HG03342 (cell line): ENCODE data around the gene SPPL3.

Source experiments
- ATAC-seq: cut with Tn5 transposase; IDR thresholded peaks from one replicate; pipeline ENCODE4 v1.9.1; 2021; ENCODE audit warnings: mild to moderate bottlenecking, moderate library complexity; ENCODE audit not compliant: unreplicated experiment

SPPL3 gene

DNA sequence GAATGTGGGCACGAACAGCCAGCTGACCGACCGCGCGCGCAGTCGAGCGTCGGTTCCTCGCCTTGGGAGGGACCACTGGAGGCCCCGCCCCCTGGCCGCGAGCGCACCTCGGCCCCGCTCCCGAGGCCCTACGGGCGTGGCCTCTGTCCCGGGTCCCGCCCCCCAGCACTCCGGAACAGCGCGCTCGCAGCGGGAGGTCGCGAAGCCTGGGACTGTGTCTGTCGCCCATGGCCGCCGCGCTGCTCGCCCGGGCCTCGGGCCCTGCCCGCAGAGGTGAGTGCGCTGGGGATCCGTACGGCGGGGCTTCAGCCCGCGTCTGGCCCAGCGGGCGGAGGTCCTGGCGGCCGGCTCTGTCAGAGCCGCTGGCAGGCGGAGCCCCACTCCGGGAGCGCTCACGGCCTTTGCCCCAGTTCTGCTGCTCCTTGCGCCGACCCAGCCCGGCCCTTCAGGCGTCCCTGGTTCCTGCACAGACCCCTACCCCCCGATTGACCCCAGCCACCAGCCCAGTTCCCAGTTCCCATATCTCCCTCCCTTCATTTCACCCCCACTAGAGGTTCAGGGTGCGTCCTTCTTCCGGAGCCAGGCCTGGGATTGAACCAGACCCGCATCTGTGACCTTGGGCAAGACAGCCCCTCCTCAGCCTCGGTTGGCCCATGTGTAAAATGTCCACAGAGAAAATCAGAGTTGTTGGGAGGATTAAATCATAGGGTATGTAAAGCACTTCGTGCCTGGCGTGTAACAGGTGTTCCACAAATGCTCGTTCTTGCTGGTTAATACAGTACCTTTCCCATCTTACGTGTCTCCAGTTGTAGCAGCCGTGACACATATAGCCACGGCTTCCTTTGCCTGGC lies 178.3 kb downstream of the SPPL3 start, which contains the start of gene ACADS:
TSS of gene ACADS (plus strand) at position 168 of the 851 bp plus-strand sequence. CDS start at position 228, 60 bp downstream.
- ATAC-seq: peak; percentile 94

- no peak for ATAC-seq
These were observed 179.0 kb downstream of the SPPL3 start for GRCh38 chr12:120725151-120725658.

DNA sequence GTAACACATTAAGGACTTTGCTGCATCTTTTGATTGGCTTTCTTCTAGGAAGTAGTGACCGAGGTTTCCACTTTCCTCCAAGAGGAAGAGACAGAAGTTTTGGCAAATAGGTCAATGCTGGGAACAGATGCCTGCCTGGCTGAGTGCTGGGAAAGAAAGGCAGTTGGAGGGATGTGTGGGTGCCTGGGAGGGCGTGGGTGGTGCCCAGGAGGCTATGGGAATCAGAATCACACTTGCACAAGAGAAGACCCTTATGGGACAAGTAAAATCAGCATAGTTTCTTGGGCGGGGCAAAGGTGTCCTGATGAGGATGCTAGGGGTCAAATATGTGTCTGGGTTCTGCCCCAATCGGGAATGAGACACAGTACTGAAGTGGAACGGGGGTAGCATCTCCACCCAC lies 179.4 kb downstream of the SPPL3 start:
- no peak for ATAC-seq

DNA sequence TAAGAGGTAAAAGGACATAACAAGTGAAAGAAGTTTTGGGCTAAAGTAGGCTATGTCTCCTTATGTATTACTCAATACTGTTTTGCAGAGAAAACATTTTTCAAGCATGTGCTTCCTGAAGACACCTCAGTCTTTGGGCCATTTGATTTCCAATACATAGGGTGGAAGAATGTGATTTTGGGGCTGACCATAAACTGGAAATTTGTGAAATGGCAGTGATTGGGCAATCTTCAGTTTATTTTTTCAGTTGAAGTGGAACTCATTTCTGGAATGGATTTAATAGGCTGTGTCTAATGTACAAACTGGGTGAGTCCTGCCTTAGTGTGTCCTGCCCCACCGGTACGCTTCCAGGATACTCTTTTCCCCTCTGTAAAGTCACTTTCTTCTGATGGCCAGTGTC lies 181.4 kb downstream of the SPPL3 start:
- no peak for ATAC-seq

DNA sequence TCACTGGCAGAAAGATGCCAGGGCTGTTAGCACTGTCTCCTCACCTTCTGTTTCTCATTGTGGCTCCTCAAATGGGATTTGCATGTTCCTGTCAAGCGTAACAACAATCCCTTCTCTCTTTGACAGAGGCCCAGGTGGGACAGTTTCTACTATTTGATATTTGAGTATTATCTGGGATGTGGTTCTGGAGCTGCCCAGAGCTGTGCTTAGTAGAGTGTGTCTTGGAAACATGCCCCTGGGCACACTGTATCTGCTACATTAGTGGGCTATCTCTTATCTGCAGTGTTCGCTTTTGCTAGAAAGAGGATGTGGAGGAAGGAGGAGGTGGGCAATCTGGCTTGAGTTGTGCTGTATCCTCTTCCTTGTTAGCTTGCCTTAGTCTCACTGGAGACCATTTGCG lies 182.3 kb downstream of the SPPL3 start:
- no peak for ATAC-seq

- ATAC-seq: no peak
These were observed 183.0 kb downstream of the SPPL3 start for GRCh38 chr12:120720987-120721801.

GRCh38 chr12:120720234-120720986 lies 183.7 kb downstream of the SPPL3 start:
- no peak for ATAC-seq

GRCh38 chr12:120719496-120720233 lies 184.5 kb downstream of the SPPL3 start:
- ATAC-seq: no peak

- no peak for ATAC-seq
These were observed 185.1 kb downstream of the SPPL3 start for GRCh38 chr12:120719072-120719471.

DNA sequence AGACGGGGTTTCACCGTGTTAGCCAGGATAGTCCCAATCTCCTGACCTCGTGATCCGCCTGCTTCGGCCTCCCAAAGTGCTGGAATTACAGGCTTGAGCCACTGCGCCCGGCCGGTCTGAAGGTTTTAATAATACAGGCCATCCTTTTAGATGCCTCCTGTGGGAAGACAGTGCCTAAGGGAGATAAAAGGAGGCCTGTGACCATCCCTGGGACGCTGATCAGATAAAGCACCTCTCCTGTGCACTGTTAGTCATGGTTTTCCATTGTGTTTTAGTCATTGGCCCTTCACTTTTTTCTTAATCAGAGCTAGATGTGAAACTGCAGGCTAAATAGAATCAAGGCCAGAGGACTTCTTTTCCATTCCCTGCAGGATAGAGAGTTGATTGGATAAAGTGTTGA lies 186.1 kb downstream of the SPPL3 start:
- no peak for ATAC-seq

GRCh38 chr12:120713861-120714482 lies 190.2 kb downstream of the SPPL3 start:
- no peak for ATAC-seq

GRCh38 chr12:120712610-120713009 lies 191.5 kb downstream of the SPPL3 start:
- no peak for ATAC-seq
